ENCODE data around the gene CEACAM6.

The CEACAM6 gene

GRCh38 chr19:41808663-41809566, 53.6 kb downstream of the CEACAM6 start:
- no peak for DNase-seq (ENCODE audit: low read depth)

GRCh38 chr19:41810301-41810700, 55.0 kb downstream of the CEACAM6 start:
- TF ChIP-seq CTCF (IDR thresholded peaks at IDR 0.05; ENCODE audit: control insufficient read depth, extremely low read depth, insufficient read depth): no peak
- no peak overlapping the region for H3K4me3 ChIP-seq (ENCODE audit: low read depth, low read length)
- no peak for DNase-seq (ENCODE audit: low read depth)

More at GRCh38 chr19:41808663-41809566, 53.6 kb downstream of the CEACAM6 start:
- TF ChIP-seq CTCF (IDR thresholded peaks at IDR 0.05; ENCODE audit: control insufficient read depth, extremely low read depth, insufficient read depth): no peak
- no peak overlapping the region for H3K4me3 ChIP-seq (ENCODE audit: low read depth, low read length)

GRCh38 chr19:41811036-41811435, 55.7 kb downstream of the CEACAM6 start:
- TF ChIP-seq CTCF (IDR thresholded peaks at IDR 0.05; ENCODE audit: control insufficient read depth, extremely low read depth, insufficient read depth): no peak
- no peak for DNase-seq (ENCODE audit: low read depth)
- H3K4me3 ChIP-seq (ENCODE audit: low read depth, low read length): no peak overlapping the region

DNA sequence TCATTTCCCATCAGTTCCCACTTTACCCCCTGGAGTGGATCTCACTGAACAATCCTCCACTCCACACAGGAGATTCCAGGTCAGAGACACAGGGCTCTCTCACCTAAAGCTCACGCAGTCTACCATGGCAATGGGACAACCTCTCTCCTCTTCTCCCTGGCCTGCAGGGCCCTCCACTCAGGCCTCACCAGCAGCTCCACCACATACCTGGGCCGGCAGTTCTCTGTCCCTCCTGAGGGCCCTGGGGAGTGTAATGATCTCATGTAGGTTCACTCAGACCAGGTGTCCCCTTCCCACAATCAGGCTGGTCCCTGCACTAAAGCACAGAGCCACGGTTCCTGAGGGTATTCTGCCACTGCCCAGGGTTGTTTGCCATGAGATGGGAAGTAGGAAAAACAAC, 56.7 kb downstream of the CEACAM6 start:
- DNase-seq (ENCODE audit: low read depth): no peak
- no peak overlapping the region for H3K4me3 ChIP-seq (ENCODE audit: low read depth, low read length)
- no peak for TF ChIP-seq CTCF (IDR thresholded peaks at IDR 0.05; ENCODE audit: control insufficient read depth, extremely low read depth, insufficient read depth)

- TF ChIP-seq CTCF (IDR thresholded peaks at IDR 0.05; ENCODE audit: control insufficient read depth, extremely low read depth, insufficient read depth): no peak
- H3K4me3 ChIP-seq (ENCODE audit: low read depth, low read length): no peak overlapping the region
- DNase-seq (ENCODE audit: low read depth): no peak
These were observed 58.6 kb downstream of the CEACAM6 start for GRCh38 chr19:41813911-41814310.

GRCh38 chr19:41815301-41815700, 60.0 kb downstream of the CEACAM6 start:
- no peak for DNase-seq (ENCODE audit: low read depth)
- H3K4me3 ChIP-seq (ENCODE audit: low read depth, low read length): no peak overlapping the region
- no peak for TF ChIP-seq CTCF (IDR thresholded peaks at IDR 0.05; ENCODE audit: control insufficient read depth, extremely low read depth, insufficient read depth)

- TF ChIP-seq CTCF (IDR thresholded peaks at IDR 0.05; ENCODE audit: control insufficient read depth, extremely low read depth, insufficient read depth): no peak
- no peak for DNase-seq (ENCODE audit: low read depth)
- H3K4me3 ChIP-seq (ENCODE audit: low read depth, low read length): no peak overlapping the region
These were observed 61.4 kb downstream of the CEACAM6 start for GRCh38 chr19:41816761-41817160.
